Chondrocyte (in vitro differentiated cells): ENCODE data around the gene IL36RN. TPM values are rescaled to one million over a fixed set of nuclear protein-coding genes. Genes with fewer than 3 reads are reported as not detected.
A peak's percentile ranks its signal among the peaks of the same experiment; 100 is the strongest.

ENCODE experiments used
- DNase-seq: peaks from one replicate; pipeline ENCODE4 v3.0.0; 2021; ENCODE audit warnings: mixed read lengths, low spot score
- H3K27ac Mint-ChIP-seq: one replicate; pipeline ENCODE4 v1.8.0; 2021; ENCODE audit warnings: mild to moderate bottlenecking, moderate library complexity, mixed read lengths; ENCODE audit not compliant: unreplicated experiment
- H3K27me3 Mint-ChIP-seq: 2 replicates; pipeline ENCODE4 v1.8.0; 2021; ENCODE audit warnings: low read depth, mixed read lengths
- H3K36me3 Mint-ChIP-seq: 2 replicates; pipeline ENCODE4 v1.8.0; 2021; ENCODE audit warnings: low read depth, mixed read lengths
- H3K4me1 Mint-ChIP-seq: 2 replicates; pipeline ENCODE4 v1.8.0; 2021; ENCODE audit warnings: low read depth, mild to moderate bottlenecking, mixed read lengths
- H3K4me3 Mint-ChIP-seq: one replicate; pipeline ENCODE4 v1.8.0; 2021; ENCODE audit warnings: mild to moderate bottlenecking, moderate library complexity, mixed read lengths; ENCODE audit not compliant: unreplicated experiment
- H3K9me3 Mint-ChIP-seq: 2 replicates; pipeline ENCODE4 v1.8.0; 2021; ENCODE audit warnings: low read depth, mixed read lengths
- total RNA-seq: library from RNA; stranded (reverse); gene quantifications from 3 replicates; pipeline ENCODE4 v1.2.1, GENCODE V29; 2021
- TF ChIP-seq, protein P1 (sequence below): fragments of 200-600 bp; sonication (generic); IDR thresholded peaks from 2 replicates; pipeline ENCODE4 v1.5.0; 2021; ENCODE audit warnings: antibody characterized with exemption, mild to moderate bottlenecking, moderate library complexity

IL36RN gene
- total RNA-seq, 1 donor from 2014 or later, result not detected

DNA sequence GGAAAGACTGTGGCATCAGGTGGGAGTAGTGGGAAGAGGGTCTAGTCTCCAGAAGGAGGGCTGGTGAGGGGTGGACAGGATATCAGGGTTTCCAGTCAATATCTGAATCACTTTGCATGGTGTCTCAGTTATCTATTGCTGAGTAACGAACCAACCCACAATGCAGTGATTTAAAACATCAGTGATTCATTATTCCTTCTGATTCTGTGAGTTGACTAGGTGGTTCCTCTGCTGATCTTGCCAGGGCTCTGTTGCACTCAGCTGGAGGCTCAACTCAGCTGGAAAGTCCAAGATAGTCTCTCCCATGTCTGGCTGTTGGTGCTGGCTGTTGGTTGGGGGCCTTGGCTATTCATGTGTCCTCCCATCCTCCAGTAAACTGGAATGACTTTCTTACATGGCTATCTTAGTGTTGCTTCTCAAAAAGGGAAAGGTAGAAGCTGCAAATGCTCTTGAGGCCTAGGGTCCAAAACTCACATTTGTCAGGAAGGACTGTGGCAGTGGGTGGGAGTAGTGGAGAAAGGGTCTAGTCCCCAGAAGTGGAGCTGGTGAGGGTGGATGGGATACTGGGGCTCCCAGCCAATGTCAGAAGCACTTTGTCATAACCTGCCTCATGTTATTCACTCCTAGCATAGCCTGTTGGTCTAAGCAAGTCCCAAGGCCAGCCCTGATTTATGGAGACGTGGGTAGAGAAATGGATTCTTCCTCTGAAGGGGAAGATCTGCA lies 22.7 kb downstream of the IL36RN start:
- Mint-ChIP-seq H3K27ac (no peak overlapping the region), H3K4me3 (no peak overlapping the region)

DNA sequence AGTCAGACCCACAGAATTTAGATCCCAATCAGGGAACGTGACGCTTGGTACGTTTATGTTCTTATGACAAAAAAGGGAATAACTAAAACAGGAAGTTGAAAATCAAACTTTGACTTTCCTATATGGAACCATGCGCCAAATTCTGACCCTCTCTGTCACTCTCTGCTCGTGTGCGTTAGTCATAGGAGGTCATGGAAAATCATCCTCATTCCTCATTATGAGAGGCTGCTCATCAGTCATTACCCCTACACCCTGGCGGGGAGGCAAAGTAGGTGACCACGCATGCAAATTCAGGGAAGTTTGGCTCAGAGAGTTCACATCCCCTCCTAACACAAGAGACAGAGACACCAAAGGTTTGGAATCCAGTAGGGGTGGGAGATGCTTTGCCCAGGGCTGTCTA lies 24.3 kb downstream of the IL36RN start:
- Mint-ChIP-seq H3K4me1 (no peaks in the 10 kb centered on the region), H3K4me3 (no peak overlapping the region), H3K36me3 (no peaks in the 10 kb centered on the region), H3K27me3 (peaks cover 48% of the 10 kb centered on the region), H3K27ac (no peak overlapping the region), H3K9me3 (no peaks in the 10 kb centered on the region)
- DNase-seq, result no peak
- TF ChIP-seq, protein P1, sequence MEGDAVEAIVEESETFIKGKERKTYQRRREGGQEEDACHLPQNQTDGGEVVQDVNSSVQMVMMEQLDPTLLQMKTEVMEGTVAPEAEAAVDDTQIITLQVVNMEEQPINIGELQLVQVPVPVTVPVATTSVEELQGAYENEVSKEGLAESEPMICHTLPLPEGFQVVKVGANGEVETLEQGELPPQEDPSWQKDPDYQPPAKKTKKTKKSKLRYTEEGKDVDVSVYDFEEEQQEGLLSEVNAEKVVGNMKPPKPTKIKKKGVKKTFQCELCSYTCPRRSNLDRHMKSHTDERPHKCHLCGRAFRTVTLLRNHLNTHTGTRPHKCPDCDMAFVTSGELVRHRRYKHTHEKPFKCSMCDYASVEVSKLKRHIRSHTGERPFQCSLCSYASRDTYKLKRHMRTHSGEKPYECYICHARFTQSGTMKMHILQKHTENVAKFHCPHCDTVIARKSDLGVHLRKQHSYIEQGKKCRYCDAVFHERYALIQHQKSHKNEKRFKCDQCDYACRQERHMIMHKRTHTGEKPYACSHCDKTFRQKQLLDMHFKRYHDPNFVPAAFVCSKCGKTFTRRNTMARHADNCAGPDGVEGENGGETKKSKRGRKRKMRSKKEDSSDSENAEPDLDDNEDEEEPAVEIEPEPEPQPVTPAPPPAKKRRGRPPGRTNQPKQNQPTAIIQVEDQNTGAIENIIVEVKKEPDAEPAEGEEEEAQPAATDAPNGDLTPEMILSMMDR, result no peak

More for the DNA sequence above, 22.7 kb downstream of the IL36RN start:
- TF ChIP-seq, protein P1, result no peak
- Mint-ChIP-seq H3K4me1 (no peaks in the 10 kb centered on the region), H3K36me3 (no peaks in the 10 kb centered on the region), H3K27me3 (peaks cover 51% of the 10 kb centered on the region), H3K9me3 (no peaks in the 10 kb centered on the region)
- DNase-seq, result no peak

DNA sequence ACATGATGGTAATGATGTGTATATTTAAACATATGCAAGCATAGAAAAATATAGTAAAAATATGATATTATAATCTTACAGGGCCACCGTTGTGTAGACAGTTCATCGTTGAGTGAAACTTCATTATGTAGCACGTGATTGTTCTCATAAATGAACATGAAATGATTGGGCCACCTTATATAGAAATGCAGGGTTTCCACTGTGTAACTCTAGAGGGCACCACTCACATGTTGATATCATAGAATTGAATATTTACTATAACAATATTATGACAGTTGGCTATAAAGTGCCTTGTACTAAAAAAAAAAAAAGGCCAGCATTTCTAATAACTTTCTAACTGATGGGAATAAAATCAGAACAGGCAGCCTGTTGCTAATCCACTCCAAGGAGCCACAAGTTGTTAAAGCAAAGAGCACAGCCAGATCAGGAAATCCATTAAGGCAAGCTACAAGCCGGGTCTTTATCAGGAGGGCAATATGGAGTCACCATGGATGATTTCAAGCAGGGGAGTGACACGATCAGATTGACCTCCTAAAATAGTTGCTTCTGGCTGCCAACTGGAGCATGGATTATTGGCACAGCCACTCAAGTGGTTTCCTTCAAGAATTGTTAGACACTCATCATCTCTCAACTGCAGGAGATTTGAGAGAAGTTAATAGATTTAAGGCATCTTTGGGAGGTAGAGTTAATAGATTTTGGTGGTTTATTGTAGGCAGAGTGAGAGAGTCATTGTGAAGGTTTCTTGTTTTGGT lies 25.4 kb downstream of the IL36RN start:
- no peak for DNase-seq
- no peak overlapping the region for H3K27ac Mint-ChIP-seq
- TF ChIP-seq, protein P1, result peak; percentile 66
- no peaks in the 10 kb centered on the region for H3K9me3 Mint-ChIP-seq
- no peak overlapping the region for H3K4me3 Mint-ChIP-seq
- H3K36me3 Mint-ChIP-seq, result no peaks in the 10 kb centered on the region
- H3K4me1 Mint-ChIP-seq, result no peaks in the 10 kb centered on the region
- peaks cover 42% of the 10 kb centered on the region for H3K27me3 Mint-ChIP-seq

DNA sequence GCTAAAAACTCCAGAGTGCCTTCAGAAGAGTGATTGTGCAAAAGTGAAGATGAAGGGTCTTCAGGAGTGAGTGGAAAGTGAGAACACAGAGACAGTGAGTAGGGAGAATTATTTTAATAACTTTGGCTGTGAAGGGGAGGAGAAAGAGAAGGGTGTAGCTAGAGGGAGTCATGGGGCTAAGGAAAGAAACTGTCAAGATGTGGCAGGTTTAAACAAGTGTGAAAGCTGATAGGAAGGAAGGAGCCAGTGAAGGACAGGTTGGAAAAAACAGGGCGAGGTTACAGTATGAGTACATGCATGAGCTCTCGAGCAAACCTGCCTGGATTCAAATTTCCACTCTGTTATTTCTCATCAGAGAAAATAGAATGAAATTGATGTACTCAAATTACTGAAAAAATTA lies 26.5 kb downstream of the IL36RN start:
- no peak for DNase-seq
- no peaks in the 10 kb centered on the region for H3K36me3 Mint-ChIP-seq
- H3K9me3 Mint-ChIP-seq, result no peaks in the 10 kb centered on the region
- no peaks in the 10 kb centered on the region for H3K4me1 Mint-ChIP-seq
- no peak overlapping the region for H3K27ac Mint-ChIP-seq
- peaks cover 37% of the 10 kb centered on the region for H3K27me3 Mint-ChIP-seq
- TF ChIP-seq, protein P1, result no peak
- no peak overlapping the region for H3K4me3 Mint-ChIP-seq

DNA sequence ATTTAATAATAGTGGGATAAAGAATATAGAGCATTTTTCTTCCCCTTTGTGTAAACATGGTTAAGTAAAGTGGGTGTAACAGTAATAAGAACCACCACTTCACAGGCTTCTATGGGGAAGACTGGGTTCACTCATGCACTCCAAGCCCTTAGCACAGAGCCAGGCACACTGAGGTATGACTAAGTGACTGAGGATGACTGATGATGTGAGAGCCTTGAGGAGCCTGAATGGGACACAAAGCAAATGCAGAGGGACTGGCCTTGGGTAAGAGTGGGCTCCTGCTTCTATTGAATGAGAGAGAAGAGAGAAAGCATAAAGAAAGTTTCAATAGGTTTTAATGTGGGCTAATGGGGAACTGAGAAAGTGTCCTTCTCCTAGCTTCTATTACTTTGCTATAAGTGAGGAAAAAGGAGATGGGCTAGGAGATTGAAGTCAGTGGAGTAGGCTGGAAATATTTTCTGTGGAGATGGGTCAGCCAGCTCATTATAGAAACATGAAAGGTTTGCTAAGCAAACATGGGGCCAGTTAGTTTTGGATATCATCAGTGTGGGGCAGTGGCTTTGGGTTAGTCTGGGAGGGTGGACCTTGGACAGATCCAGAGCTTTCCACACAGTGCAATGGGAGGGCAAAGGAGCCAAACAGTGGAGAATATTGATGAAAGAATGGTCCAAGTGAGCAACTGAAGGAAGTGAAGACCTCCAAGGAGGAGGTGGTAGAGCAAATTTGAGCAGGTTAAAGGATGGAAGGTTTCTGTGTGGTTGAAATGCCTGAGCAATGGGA lies 29.4 kb downstream of the IL36RN start:
- Mint-ChIP-seq H3K9me3 (no peaks in the 10 kb centered on the region), H3K27ac (no peak overlapping the region), H3K27me3 (peaks cover 30% of the 10 kb centered on the region), H3K4me3 (no peak overlapping the region), H3K36me3 (no peaks in the 10 kb centered on the region), H3K4me1 (no peaks in the 10 kb centered on the region)
- DNase-seq, result no peak
- TF ChIP-seq, protein P1, result no peak
